Measurements from ENCODE around the gene KAT2B.
"Not testable (repeated sequence)": the region's sequence is repeated elsewhere in the genome, so short reads cannot be mapped to it uniquely, and the experiment has no call there.

Gene KAT2B

DNA sequence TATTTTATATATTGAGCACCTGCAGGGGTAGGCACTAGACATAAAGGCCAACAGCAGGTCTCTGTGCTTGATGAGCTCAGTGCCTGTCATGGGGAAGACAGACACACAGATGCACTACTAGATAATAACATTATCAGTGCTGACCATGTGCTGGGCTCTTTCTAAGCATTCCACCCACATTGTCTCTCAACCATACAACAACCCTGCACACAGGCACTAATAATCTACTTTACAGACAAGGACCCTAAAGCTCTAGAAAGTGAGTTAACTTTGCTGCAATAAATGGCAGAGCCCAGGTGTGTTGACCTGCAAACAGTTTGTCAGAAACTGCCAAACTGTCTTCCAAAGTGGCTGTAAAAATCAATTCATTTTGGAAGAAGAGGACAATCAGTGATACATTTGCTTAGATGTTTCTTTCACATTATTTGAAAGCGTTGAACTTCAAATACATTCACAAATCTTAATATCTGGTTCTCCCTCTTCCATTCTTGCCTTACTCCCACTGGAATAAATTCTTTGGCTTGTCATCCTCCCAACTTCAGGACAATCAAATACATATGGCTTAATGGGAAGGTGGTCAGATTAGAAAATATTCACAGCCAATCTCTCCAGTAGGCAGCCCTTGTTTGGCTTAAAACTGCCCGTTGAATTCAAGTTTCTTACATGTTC lies 17.2 kb upstream of the KAT2B start:
- 0 out of 22 replicates have a peak overlapping the region, but pooled peaks of 1 of the 11 experiments have one; percentile 29 for H3K4me2 ChIP-seq
- H3K36me3 ChIP-seq = no peaks in the 10 kb centered on the region
- H3K27ac ChIP-seq = no peak overlapping the region
- H3K27me3 ChIP-seq = no peaks in the 10 kb centered on the region
- TF ChIP-seq Cebpa-rat (IDR thresholded peaks at IDR 0.05) = no peak
- no peaks in the 10 kb centered on the region for H3K9me3 ChIP-seq (replicated peaks in 1 of 11)
- peaks cover 6 to 10% (median 7%) of the 10 kb centered on the region in 10 experiments; a peak in 13 of 20 replicates for H3K4me1 ChIP-seq
- H3K9ac ChIP-seq = 0 out of 22 replicates have a peak overlapping the region, but pooled peaks of 1 of the 11 experiments have one; percentile 11
- no peak overlapping the region for H3K4me3 ChIP-seq
- H4K20me1 ChIP-seq = no peaks in the 10 kb centered on the region

DNA sequence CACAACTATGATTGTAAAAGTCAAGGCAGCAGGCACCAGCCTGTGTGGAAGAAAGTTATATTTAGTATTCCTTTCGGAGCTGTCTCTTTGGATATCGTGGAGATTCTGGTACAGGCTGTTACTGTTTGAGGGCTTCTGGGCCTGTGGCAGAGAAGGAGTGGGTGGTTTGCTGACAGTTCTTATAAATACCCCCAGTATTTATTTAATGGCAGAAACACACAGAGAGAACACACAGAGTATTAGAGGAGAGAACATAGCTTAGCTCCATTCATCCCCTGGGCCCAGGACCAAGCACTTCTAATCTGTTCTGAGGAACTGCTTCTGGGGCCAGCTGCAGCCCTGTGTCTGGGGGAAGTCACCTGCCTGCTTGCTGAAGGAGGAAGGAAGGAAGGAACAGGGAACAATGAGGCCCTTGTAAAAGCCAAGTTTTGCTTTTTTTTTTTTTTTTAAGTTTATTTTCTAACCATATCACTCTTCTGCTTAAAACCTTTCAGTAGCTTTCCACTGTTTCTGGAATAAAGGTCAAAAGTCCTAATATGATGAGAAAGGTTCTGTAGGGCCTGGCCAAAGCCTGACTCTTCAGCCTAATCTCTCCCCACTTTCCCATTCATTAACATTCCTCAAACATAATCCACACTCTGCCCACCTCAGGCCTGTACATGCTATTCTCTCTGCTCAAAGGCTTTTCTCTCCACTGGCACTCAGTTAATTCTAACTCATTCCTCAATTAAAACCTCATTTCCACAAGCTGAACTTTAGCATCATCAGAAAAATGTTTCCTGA lies 16.4 kb upstream of the KAT2B start:
- peaks cover 6 to 10% (median 7%) of the 10 kb centered on the region in 10 experiments; a peak in 13 of 20 replicates for H3K4me1 ChIP-seq
- peak overlapping the region in 5 of 11 experiments; percentile 6 to 39 (median 29); a peak in 6 of 22 replicates for H3K4me2 ChIP-seq
- no peak overlapping the region for H3K4me3 ChIP-seq
- no peaks in the 10 kb centered on the region for H3K27me3 ChIP-seq
- TF ChIP-seq Cebpa-rat (IDR thresholded peaks at IDR 0.05) = no peak
- H3K9me3 ChIP-seq (replicated peaks in 1 of 11) = no peaks in the 10 kb centered on the region
- H3K36me3 ChIP-seq = no peaks in the 10 kb centered on the region
- no peak overlapping the region for H3K27ac ChIP-seq
- peak overlapping the region in 2 of 11 experiments; percentile 11 to 26; a peak in 1 of 22 replicates for H3K9ac ChIP-seq
- no peaks in the 10 kb centered on the region for H4K20me1 ChIP-seq

DNA sequence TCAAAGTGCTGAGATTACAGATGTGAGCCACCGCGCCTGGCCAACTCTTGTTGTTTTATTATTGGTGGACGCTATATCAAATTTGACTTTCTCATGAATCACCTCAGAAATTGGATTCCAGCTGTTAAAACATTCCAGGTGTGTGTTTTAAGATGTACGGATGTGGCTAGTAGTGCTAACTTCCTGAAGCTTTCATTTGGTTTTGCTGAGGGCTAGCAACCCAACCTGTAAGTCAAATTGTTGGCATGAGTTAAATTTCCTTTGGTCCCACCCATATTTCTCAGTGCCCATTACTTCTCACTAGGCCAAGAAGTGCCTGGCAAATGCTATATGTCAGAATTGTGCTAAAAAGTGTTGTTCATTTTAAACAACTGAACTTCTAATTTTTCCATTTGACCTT lies 13.1 kb upstream of the KAT2B start:
- H3K4me1 ChIP-seq = peaks cover 6 to 10% (median 7%) of the 10 kb centered on the region in 10 experiments; a peak in 13 of 20 replicates
- H3K4me2 ChIP-seq = no peak overlapping the region
- no peak for TF ChIP-seq Cebpa-rat (IDR thresholded peaks at IDR 0.05)
- H3K4me3 ChIP-seq = no peak overlapping the region
- no peaks in the 10 kb centered on the region for H3K9me3 ChIP-seq (replicated peaks in 1 of 11)
- no peaks in the 10 kb centered on the region for H3K36me3 ChIP-seq
- H3K9ac ChIP-seq = no peak overlapping the region
- H3K27ac ChIP-seq = no peak overlapping the region
- no peaks in the 10 kb centered on the region for H4K20me1 ChIP-seq
- H3K27me3 ChIP-seq = no peaks in the 10 kb centered on the region

DNA sequence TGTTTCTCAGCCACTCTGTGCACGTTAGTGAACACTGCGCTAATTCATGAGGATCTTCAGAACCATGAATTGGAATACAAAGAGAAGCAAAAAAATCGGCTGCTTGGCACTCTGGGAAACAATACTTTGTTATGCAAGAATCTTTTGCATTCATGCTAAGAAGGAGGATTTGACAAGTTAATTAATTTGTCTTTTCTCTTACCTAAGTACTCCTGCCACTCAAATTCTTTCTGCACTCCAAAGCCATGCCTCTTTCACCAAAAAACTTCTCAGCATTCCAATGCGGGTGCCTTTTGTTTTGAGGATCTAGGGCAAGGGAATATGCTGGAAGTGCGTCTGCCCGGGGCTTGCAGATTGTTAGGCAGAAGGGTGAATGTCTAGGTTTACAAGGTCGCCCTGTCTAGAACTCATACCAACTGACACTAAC lies 11.3 kb upstream of the KAT2B start:
- Histone ChIP-seq H3K27me3 (no peaks in the 10 kb centered on the region), H3K9me3 (replicated peaks in 1 of 11) (no peaks in the 10 kb centered on the region), H3K27ac (no peak overlapping the region), H4K20me1 (no peaks in the 10 kb centered on the region), H3K4me2 (no peak overlapping the region), H3K4me1 (peaks cover under 1 to 3% (median 2%) of the 10 kb centered on the region in 10 experiments; a peak in 11 of 20 replicates), H3K9ac (no peak overlapping the region), H3K36me3 (no peaks in the 10 kb centered on the region), H3K4me3 (no peak overlapping the region)
- TF ChIP-seq Cebpa-rat (IDR thresholded peaks at IDR 0.05) = no peak

DNA sequence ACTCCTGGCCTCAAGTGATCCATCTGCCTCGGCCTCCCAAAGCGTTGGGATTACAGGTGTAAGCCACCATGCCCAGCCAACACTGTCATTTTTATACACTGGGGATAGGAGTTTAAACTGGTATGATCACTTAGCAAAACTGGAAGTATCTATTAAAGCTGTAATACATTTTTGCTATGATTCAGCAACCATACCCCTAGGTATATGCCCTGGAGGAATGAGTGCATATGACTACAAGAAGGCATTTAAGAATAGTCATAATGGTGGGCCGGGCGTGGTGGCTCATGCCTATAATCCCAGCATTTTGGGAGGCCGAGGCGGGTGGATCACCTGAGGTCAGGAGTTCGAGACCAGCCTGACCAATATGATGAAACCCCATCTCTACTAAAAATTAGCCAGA lies 8.3 kb upstream of the KAT2B start:
- not testable (repeated sequence) for H3K4me3 ChIP-seq; H3K27me3 ChIP-seq; H3K9me3 ChIP-seq (replicated peaks in 1 of 11); H3K4me2 ChIP-seq; H3K9ac ChIP-seq; H4K20me1 ChIP-seq; H3K4me1 ChIP-seq; H3K27ac ChIP-seq; H3K36me3 ChIP-seq

DNA sequence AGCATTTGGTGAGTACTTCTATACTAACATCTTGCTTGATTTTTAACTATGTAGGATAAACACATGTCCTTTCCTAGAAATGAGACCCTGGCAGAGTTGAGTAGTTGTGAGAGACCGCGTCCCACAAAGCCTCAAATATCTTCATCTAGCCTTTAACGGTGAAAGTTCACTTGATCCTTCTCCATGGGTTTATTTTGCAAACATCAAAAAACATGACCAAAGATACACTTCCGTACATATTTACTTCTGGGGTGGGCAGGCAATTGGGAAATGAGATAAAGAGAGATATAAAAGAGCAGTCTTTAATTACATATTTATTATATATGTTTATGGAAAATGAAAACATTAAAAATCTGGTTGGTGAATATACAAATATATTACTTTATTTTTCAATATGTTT lies 5.2 kb upstream of the KAT2B start:
- H3K36me3 ChIP-seq = no peaks in the 10 kb centered on the region
- no peak overlapping the region for H3K4me2 ChIP-seq
- H3K27ac ChIP-seq = no peak overlapping the region
- H3K4me1 ChIP-seq = peaks cover 9 to 16% (median 15%) of the 10 kb centered on the region in 10 experiments; a peak in 19 of 20 replicates
- H3K4me3 ChIP-seq = no peak overlapping the region
- H3K9me3 ChIP-seq (replicated peaks in 1 of 11) = no peaks in the 10 kb centered on the region
- no peaks in the 10 kb centered on the region for H3K27me3 ChIP-seq
- TF ChIP-seq Cebpa-rat (IDR thresholded peaks at IDR 0.05) = no peak
- H3K9ac ChIP-seq = no peak overlapping the region
- no peaks in the 10 kb centered on the region for H4K20me1 ChIP-seq

DNA sequence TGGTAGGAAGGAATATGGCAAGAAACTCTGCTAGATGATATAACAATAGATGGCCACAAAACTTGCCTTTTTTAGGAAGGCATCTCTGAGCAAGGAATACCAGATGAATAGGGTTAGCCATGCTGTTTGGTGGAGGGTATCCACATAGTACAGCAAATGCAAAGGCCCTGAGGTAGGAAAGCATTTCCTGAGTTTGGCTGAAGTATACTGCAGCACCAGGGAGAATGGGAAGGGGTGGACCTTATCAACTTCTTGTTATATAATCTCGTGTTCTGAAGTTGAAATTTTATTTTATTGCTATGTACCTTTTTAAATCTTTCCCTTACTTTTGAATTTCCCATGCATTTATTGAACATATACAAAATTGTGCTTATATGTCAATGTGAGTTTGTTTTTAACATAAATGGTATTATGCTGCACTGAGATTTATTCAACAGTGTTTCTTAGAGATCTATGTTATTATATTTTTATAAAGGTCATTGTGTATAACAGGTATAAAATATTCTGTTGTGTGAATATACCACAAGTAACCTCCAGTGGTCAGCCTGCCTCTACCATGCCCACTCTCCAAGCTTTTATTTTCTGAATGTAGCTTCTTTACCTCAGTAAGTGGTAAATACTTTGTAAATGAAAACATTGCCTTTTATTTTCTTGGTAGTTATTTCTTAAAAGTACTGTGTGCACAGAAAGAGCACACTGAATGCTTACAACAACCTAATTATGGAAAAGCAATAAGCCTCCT lies 2.8 kb upstream of the KAT2B start:
- Histone ChIP-seq H3K4me1 (peaks cover 18 to 31% (median 26%) of the 10 kb centered on the region in 10 experiments), H3K36me3 (no peaks in the 10 kb centered on the region), H3K4me3 (no peak overlapping the region), H3K9ac (no peak overlapping the region), H3K4me2 (peak overlapping the region in 5 of 11 experiments; percentile 77 to 95 (median 84); a peak in 6 of 22 replicates), H3K27ac (no peak overlapping the region), H4K20me1 (peaks cover 0 to 16% (median 9%) of the 10 kb centered on the region in 11 experiments; a peak in 10 of 22 replicates), H3K9me3 (replicated peaks in 1 of 11) (no peaks in the 10 kb centered on the region), H3K27me3 (no peaks in the 10 kb centered on the region)
- TF ChIP-seq Cebpa-rat (IDR thresholded peaks at IDR 0.05) = no peak

DNA sequence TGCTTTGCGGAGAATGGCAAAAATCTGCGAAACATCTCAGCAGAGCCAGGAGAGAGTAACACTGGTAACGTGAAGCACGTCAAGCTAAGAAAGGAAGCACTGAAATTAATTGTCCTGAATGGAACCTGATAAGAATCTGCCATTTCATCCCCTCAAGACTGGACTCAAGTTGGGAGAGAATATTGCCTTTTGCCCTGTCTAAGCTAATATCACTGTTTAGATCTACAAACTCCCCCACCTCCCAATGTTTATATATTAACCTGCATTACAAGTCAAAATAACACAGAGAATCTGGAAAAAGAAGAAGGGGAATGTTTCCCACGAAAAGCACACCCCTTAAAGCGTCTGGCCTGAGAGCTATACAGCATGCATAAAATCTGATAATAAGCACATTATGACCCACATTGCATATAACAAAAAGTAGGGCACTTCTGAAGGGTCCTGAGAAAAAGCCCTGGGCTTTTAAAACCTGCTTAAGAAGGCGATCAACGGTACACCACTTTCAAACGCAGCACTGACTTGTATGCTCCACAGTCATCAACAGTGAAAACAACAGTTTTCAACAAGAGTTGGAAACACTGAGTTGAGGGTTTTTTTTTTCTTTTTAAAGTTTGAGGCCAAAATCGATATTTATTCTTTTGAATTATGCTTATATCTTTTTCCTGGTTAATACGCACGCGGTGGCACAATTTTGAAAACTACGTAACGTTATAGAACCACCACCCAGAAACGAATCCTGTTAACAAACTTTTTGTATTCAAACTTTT lies 1.4 kb upstream of the KAT2B start:
- H3K36me3 ChIP-seq = no peaks in the 10 kb centered on the region
- peaks cover 33 to 46% (median 40%) of the 10 kb centered on the region in 10 experiments for H3K4me1 ChIP-seq
- no peaks in the 10 kb centered on the region for H3K27me3 ChIP-seq
- H3K4me2 ChIP-seq = peak overlapping the region; percentile 77 to 96 (median 92)
- peak overlapping the region; percentile 62 to 91 (median 82); a peak in 21 of 22 replicates for H3K27ac ChIP-seq
- peaks cover 0 to 28% (median 11%) of the 10 kb centered on the region in 11 experiments; a peak in 10 of 22 replicates for H4K20me1 ChIP-seq
- H3K9ac ChIP-seq = peak overlapping the region; percentile 84 to 90 (median 87)
- no peaks in the 10 kb centered on the region for H3K9me3 ChIP-seq (replicated peaks in 1 of 11)
- H3K4me3 ChIP-seq = peak overlapping the region; percentile 71 to 96 (median 90)
- TF ChIP-seq Cebpa-rat (IDR thresholded peaks at IDR 0.05) = no peak
